Astrocyte of the spinal cord (primary cell): ENCODE results near the gene CPNE8.

ENCODE experiments used
- DNase-seq: peaks from one replicate; pipeline ENCODE4 v3.0.0; 2011; ENCODE audit warnings: low read depth, low spot score
- H3K4me3 ChIP-seq: 2 replicates; pipeline ENCODE4 v1.5.1; 2011; ENCODE audit warnings: low read depth, mild to moderate bottlenecking, low read length, moderate library complexity
- CTCF ChIP-seq: IDR thresholded peaks from 2 replicates; pipeline ENCODE4 v1.5.1; 2012; ENCODE audit warnings: low read depth, mild to moderate bottlenecking, low read length, inconsistent platforms
- in situ Hi-C: cut with HindIII; loops from 2 replicates; pipeline ENCODE4 v1.10.0; 2017; ENCODE audit warnings: low sequenced_read_pairs

Gene CPNE8

GRCh38 chr12:38878333-38878705 lies 27.1 kb downstream of the CPNE8 start:
- in situ Hi-C loops, result no loop called here
- no peak for DNase-seq
- no peak for TF ChIP-seq CTCF
- no peak overlapping the region for H3K4me3 ChIP-seq

- in situ Hi-C loops, result no loop called here
- H3K4me3 ChIP-seq, result no peak overlapping the region
- no peak for TF ChIP-seq CTCF
- no peak for DNase-seq
These were observed 29.7 kb downstream of the CPNE8 start for GRCh38 chr12:38875586-38876228.

- H3K4me3 ChIP-seq, result no peak overlapping the region
- DNase-seq, result no peak
- in situ Hi-C loops, result no loop called here
- TF ChIP-seq CTCF, result no peak
These were observed 32.8 kb downstream of the CPNE8 start for GRCh38 chr12:38872561-38872960.

- H3K4me3 ChIP-seq, result no peak overlapping the region
- DNase-seq, result no peak
- in situ Hi-C loops, result no loop called here
- TF ChIP-seq CTCF, result no peak
These were observed 33.2 kb downstream of the CPNE8 start for GRCh38 chr12:38872156-38872555.

- no peak overlapping the region for H3K4me3 ChIP-seq
- TF ChIP-seq CTCF, result no peak
- in situ Hi-C loops, result no loop called here
- no peak for DNase-seq
These were observed 36.4 kb downstream of the CPNE8 start for GRCh38 chr12:38869036-38869435.

GRCh38 chr12:38850461-38850860 lies 54.9 kb downstream of the CPNE8 start:
- DNase-seq, result no peak
- no peak for TF ChIP-seq CTCF
- no peak overlapping the region for H3K4me3 ChIP-seq
- in situ Hi-C loops, result no loop called here

- no peak for TF ChIP-seq CTCF
- in situ Hi-C loops, result no loop called here
- DNase-seq, result no peak
- H3K4me3 ChIP-seq, result no peak overlapping the region
These were observed 58.1 kb downstream of the CPNE8 start for GRCh38 chr12:38847247-38847646.
